ENCODE data around the gene CNOT8.

DNA sequence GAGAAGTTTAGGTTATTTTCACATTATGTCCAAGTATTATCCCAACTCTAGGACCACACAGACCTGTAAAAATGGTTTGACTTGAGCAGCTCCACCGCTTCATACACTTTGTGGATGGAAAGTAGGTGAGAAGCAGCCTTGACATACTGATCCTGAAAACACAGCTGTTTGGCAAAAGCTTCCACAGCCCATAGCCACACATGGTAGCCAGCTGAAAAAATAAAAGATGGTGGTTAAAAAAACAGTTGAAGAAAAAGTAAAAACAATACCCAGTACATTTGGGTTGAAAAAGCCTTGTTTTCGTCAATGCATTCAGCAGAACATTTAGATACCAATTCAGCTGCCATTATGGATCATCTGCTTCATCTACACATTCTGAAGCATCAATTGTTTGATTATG lies 42.8 kb downstream of the CNOT8 start:
- TF ChIP-seq EP300 (IDR thresholded peaks at IDR 0.05) (no peak), POLR2A (IDR thresholded peaks at IDR 0.05) (no peak), POLR2AphosphoS5 (IDR thresholded peaks at IDR 0.05) (no peak)
